COLO668 (cell line): ENCODE measurements around the gene DPY19L1.
"Not testable (repeated sequence)": the region's sequence is repeated elsewhere in the genome, so short reads cannot be mapped to it uniquely, and the experiment has no call there.

Experiments
- DNase-seq: peaks from one replicate; lab custom pipeline; 2025; ENCODE audit not compliant: unreplicated experiment; lab: John Stamatoyannopoulos, UW

Gene DPY19L1

GRCh38 chr7:34928052-34928451, 109.2 kb downstream of the DPY19L1 start:
- peak; percentile 61 for DNase-seq

- DNase-seq = not testable (repeated sequence)
Observed at GRCh38 chr7:34920470-34920869, 116.8 kb downstream of the DPY19L1 start.

DNA sequence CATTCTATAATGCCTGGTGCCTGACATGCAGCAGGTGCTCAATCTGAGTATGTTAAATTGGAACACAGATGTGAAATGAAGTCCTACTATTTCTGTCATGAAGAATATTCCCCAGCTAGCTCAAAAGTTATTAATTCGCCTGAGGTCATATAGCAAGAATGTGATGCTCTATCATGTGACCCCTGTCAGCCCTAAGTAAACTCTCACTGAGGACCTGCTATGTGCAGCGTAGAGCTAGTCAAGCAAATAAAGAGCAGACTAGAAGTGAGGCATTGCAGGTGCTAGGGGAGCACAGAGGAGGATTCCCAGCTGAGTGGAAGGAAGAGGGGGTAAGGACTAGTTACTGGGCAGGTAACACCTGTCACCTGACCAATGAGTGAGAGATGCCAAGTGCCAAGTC, 118.2 kb downstream of the DPY19L1 start:
- not testable (repeated sequence) for DNase-seq

DNA sequence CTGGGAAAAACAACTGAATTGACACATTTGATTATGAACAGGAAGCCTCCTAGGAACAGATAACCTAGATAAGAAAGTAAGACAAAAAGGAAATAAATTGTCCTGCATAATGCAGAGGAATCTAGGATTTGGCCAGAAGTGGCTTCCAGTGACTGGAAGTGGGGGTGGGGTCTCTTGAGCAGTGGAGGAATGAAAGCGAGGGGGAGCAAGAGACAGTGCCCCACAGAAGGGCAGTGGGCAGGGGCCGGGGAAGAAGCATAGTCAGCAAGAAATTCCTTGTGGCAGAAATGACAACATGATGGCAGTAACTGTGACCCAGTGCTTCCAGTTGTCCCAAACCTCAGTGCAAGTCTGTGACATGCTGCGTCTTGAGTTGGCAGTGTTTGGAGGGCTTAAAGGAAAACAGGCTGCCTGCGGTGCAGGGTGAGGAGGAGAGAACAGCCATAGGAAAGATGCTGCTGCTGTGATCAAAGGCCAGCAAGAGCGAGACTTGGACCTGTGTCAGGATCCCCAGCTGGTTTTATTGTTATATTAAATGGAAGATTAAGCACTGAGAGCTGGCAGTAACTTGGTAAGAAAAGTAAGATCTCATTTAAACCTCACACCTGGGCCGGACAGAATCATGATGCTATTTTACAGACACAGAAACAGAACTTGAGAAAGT, 119.0 kb downstream of the DPY19L1 start:
- not testable (repeated sequence) for DNase-seq

DNA sequence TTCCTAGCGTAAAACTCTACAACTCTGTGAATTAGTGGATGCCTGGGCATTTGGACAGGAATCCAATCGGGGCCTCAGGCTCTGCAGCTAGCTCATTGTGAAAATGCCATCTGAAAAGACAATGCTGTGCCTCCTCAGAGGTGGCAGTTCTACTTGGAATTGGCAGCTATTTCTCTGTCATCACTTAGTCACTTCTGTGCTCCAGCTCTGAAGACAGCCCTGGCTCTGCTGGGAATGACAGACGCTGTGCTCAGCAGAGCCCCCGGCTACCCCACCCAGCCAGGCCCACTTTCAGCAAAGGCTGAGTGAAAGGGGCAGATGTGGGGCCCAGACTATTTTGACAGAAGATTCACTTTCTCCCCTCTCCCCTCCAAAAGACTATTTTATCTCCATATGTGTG, 119.8 kb downstream of the DPY19L1 start:
- not testable (repeated sequence) for DNase-seq

DNA sequence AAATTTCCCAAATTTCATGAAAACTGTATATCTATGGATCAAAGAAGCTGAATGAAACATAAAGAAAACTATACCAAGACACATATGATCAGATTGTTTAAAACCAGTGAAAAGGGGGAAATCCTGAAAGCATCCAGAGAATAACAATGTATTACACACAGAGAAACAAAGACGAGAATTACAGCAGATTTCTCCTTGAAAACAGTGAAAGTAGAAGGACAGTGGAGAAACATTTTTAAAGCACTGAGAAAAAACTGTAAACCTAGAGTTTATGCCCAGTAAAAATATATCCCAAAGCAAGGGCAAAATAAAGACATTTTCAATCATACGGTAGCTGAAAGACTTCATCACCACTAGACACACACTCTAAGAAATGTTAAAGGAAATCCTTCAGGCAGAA, 121.0 kb downstream of the DPY19L1 start:
- no peak for DNase-seq

- no peak for DNase-seq
Observed at GRCh38 chr7:34912236-34912635, 125.0 kb downstream of the DPY19L1 start.

GRCh38 chr7:34906266-34906850, 130.9 kb downstream of the DPY19L1 start:
- DNase-seq = not testable (repeated sequence)

DNA sequence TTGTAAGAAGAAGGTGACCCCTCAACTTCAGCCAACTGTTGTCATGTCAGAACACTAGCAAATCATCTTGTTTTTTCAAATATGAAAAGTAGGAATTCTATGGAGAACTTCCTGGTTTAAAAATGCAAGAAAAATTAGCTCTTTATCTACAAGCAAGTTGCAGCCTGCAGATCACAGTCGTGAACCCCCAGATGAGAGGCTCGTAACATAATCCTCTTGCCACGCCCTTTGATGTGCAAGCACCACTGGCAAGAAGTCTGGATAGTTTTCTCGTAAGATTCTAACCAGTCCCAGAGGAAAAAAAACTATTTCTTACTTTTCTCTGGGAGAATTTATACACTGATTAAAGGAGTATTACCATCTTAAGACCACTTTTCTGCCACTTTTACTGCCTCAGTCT, 132.3 kb downstream of the DPY19L1 start:
- DNase-seq = no peak

GRCh38 chr7:34903921-34904320, 133.4 kb downstream of the DPY19L1 start:
- DNase-seq = not testable (repeated sequence)

DNA sequence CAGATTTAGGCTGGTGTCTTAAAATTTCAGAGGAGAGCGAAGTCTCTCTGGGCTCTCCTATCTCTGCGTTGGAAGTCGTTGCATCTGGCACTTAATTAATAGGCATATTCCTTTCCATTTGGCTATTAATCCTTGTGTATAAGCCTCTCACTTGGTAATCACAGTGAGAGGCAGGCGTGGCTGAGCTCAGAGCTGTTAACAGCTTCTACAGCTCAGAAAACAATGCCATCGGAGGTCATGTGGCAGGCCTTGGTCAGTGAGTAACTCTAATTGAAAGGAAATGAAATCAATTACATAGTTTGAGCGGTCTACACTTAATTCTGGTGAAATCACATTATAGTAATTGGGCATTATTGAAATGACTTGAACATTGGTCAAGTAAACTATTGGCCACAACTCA, 135.1 kb downstream of the DPY19L1 start:
- DNase-seq = no peak

- DNase-seq = no peak
Observed at GRCh38 chr7:34900891-34901513, 136.3 kb downstream of the DPY19L1 start.

GRCh38 chr7:34895202-34895601, 142.1 kb downstream of the DPY19L1 start:
- no peak for DNase-seq

DNA sequence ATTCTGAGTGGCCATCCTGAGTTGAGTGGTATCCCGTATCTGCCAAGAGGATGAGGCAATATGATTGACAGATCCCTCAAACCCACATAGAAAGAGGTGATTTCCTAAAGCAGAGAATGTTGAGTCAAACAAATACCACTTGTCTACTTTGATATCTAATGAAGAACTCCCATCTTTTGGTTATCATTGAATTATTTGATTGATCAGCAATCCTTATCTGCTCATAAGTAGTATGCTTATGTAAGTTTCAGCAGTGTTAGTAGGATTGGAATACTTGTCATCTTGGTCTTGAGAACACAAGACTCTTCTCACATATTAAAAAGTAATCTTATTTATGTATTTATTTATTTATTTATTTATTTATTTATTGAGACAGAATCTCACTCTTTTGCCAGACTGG, 147.3 kb downstream of the DPY19L1 start:
- no peak for DNase-seq

DNA sequence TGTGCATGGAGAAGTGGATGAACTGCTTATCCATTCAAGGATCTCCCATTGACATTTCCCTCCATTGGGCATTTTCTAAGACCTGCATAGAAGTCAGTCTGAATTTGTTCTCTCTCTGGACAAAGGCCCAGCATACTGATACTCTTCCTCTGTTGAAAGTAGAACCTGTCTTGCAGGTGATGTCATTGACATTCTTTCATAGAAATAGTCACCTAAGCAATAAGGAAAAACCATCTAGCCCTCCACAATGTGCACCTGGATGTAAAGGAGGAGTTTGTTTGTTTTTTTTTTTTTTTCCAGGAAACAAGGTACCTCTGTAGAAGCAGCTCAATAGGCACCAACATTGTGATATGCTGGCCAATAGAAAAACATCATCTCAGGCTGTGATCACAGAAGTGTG, 150.4 kb downstream of the DPY19L1 start:
- DNase-seq = no peak

GRCh38 chr7:34883855-34884254, 153.4 kb downstream of the DPY19L1 start:
- not testable (repeated sequence) for DNase-seq

- no peak for DNase-seq
Observed at GRCh38 chr7:34879871-34880270, 157.4 kb downstream of the DPY19L1 start.

DNA sequence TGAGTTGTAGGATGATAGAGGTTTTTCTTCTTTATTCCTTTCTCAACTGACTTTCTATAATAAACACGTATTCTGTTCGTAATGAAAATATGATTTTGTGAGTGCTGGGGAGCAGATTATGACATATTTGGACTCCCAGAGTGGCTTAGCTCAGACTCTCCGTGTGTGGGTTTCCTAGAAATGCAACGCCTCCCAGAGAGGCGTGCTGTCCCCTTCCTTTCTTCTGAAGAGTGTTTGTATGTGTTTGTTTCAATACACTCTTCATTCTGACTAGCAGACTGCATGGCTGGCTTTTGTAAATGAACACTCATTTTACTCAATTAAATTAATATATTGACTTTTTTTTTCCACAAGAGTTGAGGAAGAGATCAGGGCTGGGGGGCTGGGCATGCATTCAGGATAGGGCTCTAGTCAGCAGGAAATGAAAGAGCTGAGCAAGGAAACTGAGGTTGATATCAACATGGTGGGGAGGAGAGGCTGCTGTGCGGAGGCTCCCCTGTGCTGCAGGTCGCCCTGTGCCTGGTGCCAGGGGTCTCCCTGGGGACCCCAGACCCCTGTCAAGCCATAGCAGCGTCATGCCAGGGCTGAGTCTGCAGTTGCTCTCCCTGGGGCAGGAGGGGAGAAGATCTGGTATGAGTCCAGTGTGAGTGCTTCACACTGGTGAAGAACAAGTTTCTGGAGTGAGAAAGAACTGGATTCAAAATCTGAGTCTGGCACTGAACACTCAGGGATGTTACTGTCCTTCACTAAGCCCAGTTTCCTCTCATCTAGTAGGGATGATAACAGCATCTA, 158.1 kb downstream of the DPY19L1 start:
- DNase-seq = not testable (repeated sequence)
